WTC11 (cell line): ENCODE measurements around the gene HOXD12. TPM values are rescaled to one million over a fixed set of nuclear protein-coding genes. Genes with fewer than 3 reads are reported as not detected.

ENCODE experiments used
- ATAC-seq: fragments of 200-7000 bp; cut with Tn5 transposase; 2 replicates; pipeline ENCODE4 v1.10.0; 2021; ENCODE audit warnings: mild to moderate bottlenecking, moderate library complexity
- CTCF ChIA-PET: fragments of 300-600 bp; sonication (Branson Sonifier 250); formaldehyde crosslinking; loops from one replicate; lab custom pipeline; 2021; ENCODE audit warnings: antibody characterized with exemption; lab: Charles Lee
- POLR2A ChIA-PET: fragments of 350-600 bp; sonication (Branson Sonifier 250); formaldehyde crosslinking; loops from one replicate; lab custom pipeline; 2021; ENCODE audit warnings: antibody characterized with exemption; lab: Charles Lee
- DNase-seq: peaks from one replicate; pipeline ENCODE4 v3.0.0; 2021; ENCODE audit warnings: low spot score
- H3K27ac Mint-ChIP-seq: 2 replicates; pipeline ENCODE4 v1.8.0; 2021; ENCODE audit warnings: mixed read lengths
- H3K27me3 Mint-ChIP-seq: 2 replicates; pipeline ENCODE4 v1.8.0; 2021; ENCODE audit warnings: low read depth, mild to moderate bottlenecking, moderate library complexity, mixed read lengths
- H3K36me3 Mint-ChIP-seq: 2 replicates; pipeline ENCODE4 v1.8.0; 2021; ENCODE audit warnings: mixed read lengths
- H3K4me1 Mint-ChIP-seq: 2 replicates; pipeline ENCODE4 v1.8.0; 2022; ENCODE audit warnings: mixed read lengths
- H3K4me3 Mint-ChIP-seq: 2 replicates; pipeline ENCODE4 v1.8.0; 2021; ENCODE audit warnings: mild to moderate bottlenecking, moderate library complexity, mixed read lengths
- H3K9me3 Mint-ChIP-seq: 2 replicates; pipeline ENCODE4 v1.8.0; 2021; ENCODE audit warnings: mixed read lengths
- ATF1 ChIP-seq: sonication (generic); formaldehyde crosslinking; IDR thresholded peaks from 2 replicates; pipeline ENCODE4 v1.8.1; 2023; ENCODE audit warnings: mild to moderate bottlenecking, moderate library complexity, missing genetic modification reagents
- ETV6 ChIP-seq: sonication (generic); formaldehyde crosslinking; IDR thresholded peaks from 2 replicates; pipeline ENCODE4 v1.8.1; 2022; ENCODE audit warnings: mild to moderate bottlenecking, missing genetic modification reagents
- JAZF1 ChIP-seq: fragments of 250-450 bp; sonication (Bioruptor Pico); IDR thresholded peaks from 2 replicates; pipeline ENCODE4 v1.9.0; 2021; ENCODE audit warnings: moderate library complexity, mild to moderate bottlenecking, inconsistent platforms
- NR1H2 ChIP-seq: sonication (generic); formaldehyde crosslinking; IDR thresholded peaks from 2 replicates; pipeline ENCODE4 v1.9.0; 2021; ENCODE audit warnings: mild to moderate bottlenecking, moderate library complexity, missing genetic modification reagents
- NR3C1 ChIP-seq: sonication (generic); formaldehyde crosslinking; conservative IDR thresholded peaks from 2 replicates; pipeline ENCODE4 v1.8.1; 2023; ENCODE audit warnings: low read depth, mild to moderate bottlenecking, missing genetic modification reagents
- OVOL2 ChIP-seq: fragments of 250-450 bp; sonication (Bioruptor Pico); IDR thresholded peaks from 2 replicates; pipeline ENCODE4 v1.9.0; 2021; ENCODE audit warnings: mild to moderate bottlenecking, borderline replicate concordance
- SMAD3 ChIP-seq: sonication (generic); formaldehyde crosslinking; IDR thresholded peaks from 2 replicates; pipeline ENCODE4 v1.8.0; 2022; ENCODE audit warnings: missing genetic modification reagents, mild to moderate bottlenecking, borderline replicate concordance
- TP53 ChIP-seq: sonication (generic); formaldehyde crosslinking; IDR thresholded peaks from 2 replicates; pipeline ENCODE4 v1.8.1; 2023; ENCODE audit warnings: mild to moderate bottlenecking, missing genetic modification reagents
- ZNF121 ChIP-seq: sonication (generic); formaldehyde crosslinking; IDR thresholded peaks from 2 replicates; pipeline ENCODE4 v1.8.0; 2023; ENCODE audit warnings: missing genetic modification reagents
- ZNF396 ChIP-seq: fragments of 250-450 bp; sonication (Bioruptor Pico); IDR thresholded peaks from 2 replicates; pipeline ENCODE4 v1.8.0; 2021; ENCODE audit warnings: mild to moderate bottlenecking, moderate library complexity, borderline replicate concordance
- ZNF423 ChIP-seq: fragments of 250-450 bp; sonication (Bioruptor Pico); IDR thresholded peaks from 2 replicates; pipeline ENCODE4 v2.1.2; 2022; ENCODE audit warnings: mild to moderate bottlenecking, moderate library complexity
- total RNA-seq: library from RNA; stranded (reverse); gene quantifications from 3 replicates; pipeline ENCODE4 v1.2.3, GENCODE V29; 2021
- TF ChIP-seq, protein P1 (sequence below): sonication (generic); formaldehyde crosslinking; IDR thresholded peaks from 2 replicates; pipeline ENCODE4 v1.8.1; 2023; ENCODE audit warnings: mild to moderate bottlenecking, missing genetic modification reagents, moderate library complexity
- TF ChIP-seq, protein P2 (sequence below): sonication (generic); formaldehyde crosslinking; IDR thresholded peaks from 2 replicates; pipeline ENCODE4 v1.8.0; 2022; ENCODE audit warnings: mild to moderate bottlenecking, missing genetic modification reagents
- TF ChIP-seq, protein P3 (sequence below): fragments of 250-450 bp; sonication (Bioruptor Pico); IDR thresholded peaks from 2 replicates; pipeline ENCODE4 v2.1.2; 2022; ENCODE audit warnings: mild to moderate bottlenecking, moderate library complexity
- TF ChIP-seq, protein P4 (sequence below): sonication (generic); formaldehyde crosslinking; IDR thresholded peaks from 2 replicates; pipeline ENCODE4 v1.8.0; 2022; ENCODE audit warnings: mild to moderate bottlenecking, missing genetic modification reagents

HOXD12 gene
- total RNA-seq, 1 experiment from 2014 or later, result 0.17 TPM

DNA sequence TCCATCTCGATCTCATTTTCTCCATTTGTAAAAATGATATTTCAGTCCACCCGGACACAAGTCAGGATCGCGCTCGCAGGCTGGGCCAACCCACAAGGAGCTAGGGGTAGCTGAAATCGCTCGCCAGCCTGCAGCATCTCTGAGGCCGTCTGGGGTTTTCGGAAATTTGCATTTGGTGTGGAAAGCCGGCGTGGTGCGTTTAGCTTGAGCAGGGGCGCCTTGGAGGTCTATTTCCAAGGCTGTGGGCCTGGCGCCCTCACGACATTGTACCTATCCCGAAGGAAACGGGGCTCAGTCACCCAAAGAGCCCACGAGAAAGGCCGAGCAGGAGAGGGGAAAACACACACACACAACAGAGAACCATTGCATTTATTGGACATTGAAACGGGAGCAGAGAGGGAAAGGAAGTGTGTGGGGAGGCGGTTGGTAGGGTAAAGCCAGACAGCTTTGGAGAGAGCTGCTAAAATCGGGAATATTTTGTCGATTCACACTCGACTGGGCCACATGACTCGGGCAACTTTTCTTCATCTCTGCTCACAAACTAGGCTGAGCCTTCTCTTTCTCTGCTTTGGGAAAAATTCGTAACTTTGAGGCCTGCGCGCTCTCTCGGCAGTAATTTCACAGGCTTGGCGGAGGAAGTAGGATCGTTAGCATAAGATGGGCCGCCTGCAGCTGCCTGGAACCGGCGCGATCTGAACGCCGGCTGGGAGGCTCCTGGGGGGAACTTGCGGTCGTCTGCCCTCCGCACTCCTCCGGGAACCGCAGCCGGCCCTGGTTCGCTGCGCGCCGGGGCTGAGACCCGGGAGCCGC is 28.8 kb downstream of the HOXD12 start:
- ATAC-seq, result peak; percentile 21
- no peak overlapping the region for H3K27ac Mint-ChIP-seq

DNA sequence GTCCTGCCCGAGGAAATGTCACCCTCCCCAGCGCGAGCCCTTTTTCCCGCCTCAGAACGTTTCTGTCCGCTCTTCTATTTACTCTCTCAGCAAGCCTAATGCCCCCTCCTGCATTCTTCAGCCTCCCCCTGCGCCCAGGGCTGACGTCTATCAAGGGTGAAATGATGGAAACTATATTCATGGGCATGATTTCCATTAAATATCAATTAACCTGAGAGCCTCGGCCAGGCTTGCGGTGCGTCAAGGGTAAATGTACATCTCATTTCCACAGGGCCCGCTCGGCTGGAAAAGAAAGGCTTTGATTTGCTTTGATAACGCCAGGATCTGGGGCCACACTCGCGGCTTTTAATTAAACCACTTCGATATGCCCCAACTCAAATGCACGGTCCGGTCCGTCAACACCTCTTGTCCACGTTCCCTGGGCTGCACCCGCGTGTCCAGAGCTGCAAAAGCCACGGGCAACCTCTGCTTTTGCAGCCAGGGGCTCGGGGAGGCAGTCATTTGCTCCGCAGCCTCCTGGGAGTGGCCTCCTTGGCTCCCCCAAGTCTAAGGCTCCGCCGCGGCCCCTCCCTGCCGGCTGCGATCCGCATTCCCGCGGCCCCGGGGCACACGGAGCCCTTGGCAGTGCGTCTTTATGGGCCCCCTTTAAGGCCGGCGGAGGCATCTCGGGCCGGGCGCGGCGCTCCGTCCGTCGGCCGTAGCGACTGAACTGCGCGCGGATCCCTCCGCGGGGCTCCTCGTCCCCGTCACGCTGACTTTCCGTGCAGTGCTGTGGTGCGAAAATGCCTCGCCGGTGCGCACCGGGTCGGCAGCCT is 29.6 kb downstream of the HOXD12 start, which contains the start of gene HOXD8:
Gene HOXD8, plus strand, starts transcription at position 724 of the 815 bp plus-strand sequence. CDS start 662 bp downstream, outside the sequence.
- Mint-ChIP-seq H3K27me3 (peaks cover 98% of the 10 kb centered on the region), H3K27ac (no peak within 1 kb of the TSS), H3K4me3 (peak within 1 kb of the TSS; percentile 59), H3K36me3 (peaks cover 4% of the 10 kb centered on the region; the same call in 1 of the 2 replicates), H3K9me3 (no peaks in the 10 kb centered on the region)
- peak; percentile 65 for DNase-seq
- ChIA-PET CTCF (interaction anchor here (0.6 to 3.2 kb wide), 11 partner anchors 9 to 1019 kb away, joined by 3 to 21 read pairs (median 4); no protein-coding TSS in a partner anchor), POLR2A (no interaction called here)
- no peak for TF ChIP-seq SMAD3 (CRISPR knock-in tag)
- TF ChIP-seq, protein P1, sequence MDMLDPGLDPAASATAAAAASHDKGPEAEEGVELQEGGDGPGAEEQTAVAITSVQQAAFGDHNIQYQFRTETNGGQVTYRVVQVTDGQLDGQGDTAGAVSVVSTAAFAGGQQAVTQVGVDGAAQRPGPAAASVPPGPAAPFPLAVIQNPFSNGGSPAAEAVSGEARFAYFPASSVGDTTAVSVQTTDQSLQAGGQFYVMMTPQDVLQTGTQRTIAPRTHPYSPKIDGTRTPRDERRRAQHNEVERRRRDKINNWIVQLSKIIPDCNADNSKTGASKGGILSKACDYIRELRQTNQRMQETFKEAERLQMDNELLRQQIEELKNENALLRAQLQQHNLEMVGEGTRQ (CRISPR knock-in tag), result 0 out of 2 replicates have a peak, but pooled peaks have one; percentile 15
- TF ChIP-seq, protein P2, sequence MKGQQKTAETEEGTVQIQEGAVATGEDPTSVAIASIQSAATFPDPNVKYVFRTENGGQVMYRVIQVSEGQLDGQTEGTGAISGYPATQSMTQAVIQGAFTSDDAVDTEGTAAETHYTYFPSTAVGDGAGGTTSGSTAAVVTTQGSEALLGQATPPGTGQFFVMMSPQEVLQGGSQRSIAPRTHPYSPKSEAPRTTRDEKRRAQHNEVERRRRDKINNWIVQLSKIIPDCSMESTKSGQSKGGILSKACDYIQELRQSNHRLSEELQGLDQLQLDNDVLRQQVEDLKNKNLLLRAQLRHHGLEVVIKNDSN (CRISPR knock-in tag), result no peak
- TF ChIP-seq, all 79 proteins: peak for 1
- H3K4me1 Mint-ChIP-seq, result peaks cover 23% of the 10 kb centered on the region
- peak; percentile 33 for ATAC-seq

More for the DNA sequence above, 28.8 kb downstream of the HOXD12 start:
- ChIA-PET CTCF (interaction anchor here (0.6 to 3.2 kb wide), 13 partner anchors 13 to 1033 kb away, joined by 3 to 21 read pairs (median 4); no protein-coding TSS in a partner anchor), POLR2A (no interaction called here)
- Mint-ChIP-seq H3K4me1 (peaks cover 27% of the 10 kb centered on the region), H3K27me3 (peaks cover 98% of the 10 kb centered on the region), H3K9me3 (no peaks in the 10 kb centered on the region), H3K36me3 (peaks cover 4% of the 10 kb centered on the region; the same call in 1 of the 2 replicates), H3K4me3 (peak overlapping the region; percentile 59)
- TF ChIP-seq JAZF1 (CRISPR knock-in tag) (no peak), NR1H2 (CRISPR knock-in tag) (no peak), ATF1 (CRISPR knock-in tag) (no peak), OVOL2 (CRISPR knock-in tag) (no peak), NR3C1 (no peak), ZNF121 (CRISPR knock-in tag) (no peak), ZNF396 (CRISPR knock-in tag) (no peak)
- peak; percentile 70 for DNase-seq

DNA sequence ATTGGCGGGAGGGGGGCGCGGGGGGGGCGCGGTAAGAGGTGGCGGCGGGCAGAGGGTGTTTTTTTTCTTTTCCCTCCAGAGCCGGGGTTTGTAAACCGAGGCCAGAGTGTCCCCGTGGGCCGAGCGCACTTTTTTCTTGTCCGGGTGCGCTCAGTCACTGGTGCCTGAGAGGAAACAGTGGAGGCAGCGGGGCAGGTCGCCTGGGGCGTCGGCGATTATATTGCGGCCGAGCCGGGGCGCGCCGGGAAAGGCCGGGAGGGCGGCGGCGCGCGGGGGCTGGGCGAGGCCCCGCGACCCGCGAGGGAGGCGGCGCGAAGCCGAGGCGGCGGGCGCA is 30.2 kb downstream of the HOXD12 start:
- ChIA-PET POLR2A (no interaction called here), CTCF (interaction anchor here (1.2 to 3.1 kb wide), 3 partner anchors 9 to 425 kb away, joined by 3 to 14 read pairs (median 3); no protein-coding TSS in a partner anchor)
- no peak overlapping the region for H3K27ac Mint-ChIP-seq
- H3K36me3 Mint-ChIP-seq, result 0 out of 2 replicates have a peak, but pooled peaks cover 2% of the 10 kb centered on the region
- no peak for ATAC-seq
- peaks cover 98% of the 10 kb centered on the region for H3K27me3 Mint-ChIP-seq
- H3K4me3 Mint-ChIP-seq, result peak overlapping the region; percentile 38; the same call in 1 of the 2 replicates
- H3K4me1 Mint-ChIP-seq, result peaks cover 23% of the 10 kb centered on the region
- no peaks in the 10 kb centered on the region for H3K9me3 Mint-ChIP-seq
- TF ChIP-seq, protein P3, sequence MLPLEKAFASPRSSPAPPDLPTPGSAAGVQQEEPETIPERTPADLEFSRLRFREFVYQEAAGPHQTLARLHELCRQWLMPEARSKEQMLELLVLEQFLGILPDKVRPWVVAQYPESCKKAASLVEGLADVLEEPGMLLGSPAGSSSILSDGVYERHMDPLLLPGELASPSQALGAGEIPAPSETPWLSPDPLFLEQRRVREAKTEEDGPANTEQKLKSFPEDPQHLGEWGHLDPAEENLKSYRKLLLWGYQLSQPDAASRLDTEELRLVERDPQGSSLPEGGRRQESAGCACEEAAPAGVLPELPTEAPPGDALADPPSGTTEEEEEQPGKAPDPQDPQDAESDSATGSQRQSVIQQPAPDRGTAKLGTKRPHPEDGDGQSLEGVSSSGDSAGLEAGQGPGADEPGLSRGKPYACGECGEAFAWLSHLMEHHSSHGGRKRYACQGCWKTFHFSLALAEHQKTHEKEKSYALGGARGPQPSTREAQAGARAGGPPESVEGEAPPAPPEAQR (CRISPR knock-in tag), result no peak
- TF ChIP-seq ETV6 (CRISPR knock-in tag) (no peak), OVOL2 (CRISPR knock-in tag) (no peak), TP53 (CRISPR knock-in tag) (no peak), ZNF423 (CRISPR knock-in tag) (no peak)
- TF ChIP-seq, protein P4, sequence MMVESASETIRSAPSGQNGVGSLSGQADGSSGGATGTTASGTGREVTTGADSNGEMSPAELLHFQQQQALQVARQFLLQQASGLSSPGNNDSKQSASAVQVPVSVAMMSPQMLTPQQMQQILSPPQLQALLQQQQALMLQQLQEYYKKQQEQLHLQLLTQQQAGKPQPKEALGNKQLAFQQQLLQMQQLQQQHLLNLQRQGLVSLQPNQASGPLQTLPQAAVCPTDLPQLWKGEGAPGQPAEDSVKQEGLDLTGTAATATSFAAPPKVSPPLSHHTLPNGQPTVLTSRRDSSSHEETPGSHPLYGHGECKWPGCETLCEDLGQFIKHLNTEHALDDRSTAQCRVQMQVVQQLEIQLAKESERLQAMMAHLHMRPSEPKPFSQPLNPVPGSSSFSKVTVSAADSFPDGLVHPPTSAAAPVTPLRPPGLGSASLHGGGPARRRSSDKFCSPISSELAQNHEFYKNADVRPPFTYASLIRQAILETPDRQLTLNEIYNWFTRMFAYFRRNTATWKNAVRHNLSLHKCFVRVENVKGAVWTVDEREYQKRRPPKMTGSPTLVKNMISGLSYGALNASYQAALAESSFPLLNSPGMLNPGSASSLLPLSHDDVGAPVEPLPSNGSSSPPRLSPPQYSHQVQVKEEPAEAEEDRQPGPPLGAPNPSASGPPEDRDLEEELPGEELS (CRISPR knock-in tag), result no peak
- TF ChIP-seq, all 79 proteins: peak for 0
- DNase-seq, result no peak
